KG1 (cell line): Measurements from ENCODE around the gene GRAP2.
A peak's percentile ranks its signal among the peaks of the same experiment; 100 is the strongest.
"Not testable (repeated sequence)": the region's sequence is repeated elsewhere in the genome, so short reads cannot be mapped to it uniquely, and the experiment has no call there.

Experiments used
- DNase-seq: peaks from one replicate; lab custom pipeline; 2025; lab: John Stamatoyannopoulos, UW

The GRAP2 gene

DNA sequence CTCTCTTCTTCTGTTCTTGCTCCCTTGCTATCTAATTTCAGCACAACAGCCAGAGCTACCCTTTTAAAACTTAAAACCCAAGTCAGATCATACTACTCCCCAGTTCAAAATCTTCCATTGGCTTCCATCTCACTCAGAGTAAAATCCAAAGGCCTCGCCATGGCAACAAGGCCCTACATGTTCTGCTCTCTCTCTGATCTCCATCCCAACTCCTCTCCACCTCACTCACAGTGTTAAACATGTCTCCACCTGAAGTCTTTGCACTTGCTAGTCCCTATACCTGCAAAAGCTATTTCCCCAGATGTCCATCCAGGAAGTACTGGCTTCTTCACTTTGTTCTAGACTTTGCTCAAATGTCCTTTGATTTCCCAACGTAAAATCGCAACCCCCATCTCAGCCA is 3.0 kb upstream of the GRAP2 start:
- DNase-seq, result no peak

DNA sequence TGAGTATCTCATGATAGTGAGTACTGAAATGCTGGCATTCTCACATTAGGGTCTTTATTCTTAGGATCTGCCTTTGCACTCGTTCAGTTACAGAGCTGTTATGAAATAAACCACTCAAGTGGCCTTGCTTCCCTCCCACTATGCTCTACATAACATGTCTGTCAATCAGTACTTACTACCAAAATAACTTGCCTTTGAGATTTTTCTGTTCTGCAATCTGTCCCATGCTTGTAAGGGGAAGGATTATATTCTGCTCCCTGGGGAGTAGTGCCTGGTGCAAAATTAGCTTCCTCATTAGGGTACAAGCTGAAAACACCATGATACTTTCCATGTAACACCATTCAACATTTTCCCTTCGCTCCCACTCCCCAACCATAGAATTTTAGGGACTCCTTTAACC is 1.9 kb upstream of the GRAP2 start:
- peak; percentile 10 for DNase-seq

DNA sequence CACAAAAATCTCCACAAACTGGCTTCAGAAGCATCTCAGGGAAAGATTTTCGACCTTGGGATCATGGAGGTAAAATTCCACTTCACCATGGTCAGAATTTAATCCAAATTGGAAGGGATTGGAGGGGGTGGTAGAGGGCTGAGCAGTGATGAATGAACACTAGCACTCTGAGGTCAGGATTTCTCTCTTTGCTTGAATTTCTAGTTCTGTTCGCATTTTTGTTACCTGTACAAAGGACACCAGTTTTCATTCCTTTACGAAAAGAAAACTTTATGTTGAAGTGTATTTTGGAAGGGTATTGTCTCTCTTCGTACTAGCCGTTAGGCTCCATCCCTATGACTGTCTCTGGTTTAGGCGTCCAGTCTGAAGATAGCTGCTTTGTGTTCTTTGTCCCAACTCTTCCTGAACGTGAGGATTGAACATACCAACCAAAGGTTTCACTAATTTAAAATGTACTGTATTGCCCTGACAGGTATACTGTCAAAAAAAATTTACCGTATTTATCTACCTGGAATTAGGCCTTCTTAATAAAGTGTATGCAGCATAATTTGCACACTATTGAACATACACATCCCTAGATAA is 772 bp downstream of the GRAP2 start:
- DNase-seq, result peak; percentile 19

DNA sequence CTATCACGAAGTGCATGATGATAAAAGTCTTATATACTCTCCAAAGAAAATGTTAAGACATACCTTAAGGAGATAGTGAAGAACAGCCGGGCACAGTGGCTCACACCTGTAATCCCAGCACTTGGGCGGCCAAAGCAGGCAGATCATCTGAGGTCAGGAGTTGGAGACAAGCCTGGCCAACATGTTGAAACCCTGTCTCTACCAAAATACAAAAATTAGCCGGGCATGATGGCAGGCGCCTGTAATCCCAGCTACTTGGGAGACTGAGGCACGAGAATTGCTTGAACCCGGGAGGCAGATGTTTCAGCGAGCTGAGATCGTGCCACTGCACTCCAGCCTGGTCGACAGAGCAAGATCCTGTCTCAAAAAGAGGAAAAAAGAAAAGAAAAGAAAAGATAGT is 3.1 kb downstream of the GRAP2 start:
- DNase-seq, result not testable (repeated sequence)

DNA sequence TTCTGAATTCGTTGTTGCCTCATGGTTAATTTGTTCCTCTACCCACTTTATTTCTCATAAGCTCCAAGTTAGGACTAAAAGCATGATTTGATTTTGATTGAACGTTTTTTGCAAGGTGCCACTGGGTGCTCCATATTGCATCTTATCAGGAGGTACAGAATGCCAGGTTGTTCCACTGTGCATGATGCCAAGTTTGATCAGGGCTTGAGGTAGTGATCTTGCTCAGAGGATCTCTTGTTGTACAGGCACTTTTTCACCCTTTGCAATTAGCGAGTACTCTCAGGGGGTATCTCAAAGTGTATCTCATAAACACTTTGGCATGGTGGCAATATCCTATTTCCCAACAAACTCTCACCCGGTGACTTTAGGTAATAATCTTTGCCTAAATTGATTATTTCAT is 4.0 kb downstream of the GRAP2 start:
- DNase-seq, result no peak

DNA sequence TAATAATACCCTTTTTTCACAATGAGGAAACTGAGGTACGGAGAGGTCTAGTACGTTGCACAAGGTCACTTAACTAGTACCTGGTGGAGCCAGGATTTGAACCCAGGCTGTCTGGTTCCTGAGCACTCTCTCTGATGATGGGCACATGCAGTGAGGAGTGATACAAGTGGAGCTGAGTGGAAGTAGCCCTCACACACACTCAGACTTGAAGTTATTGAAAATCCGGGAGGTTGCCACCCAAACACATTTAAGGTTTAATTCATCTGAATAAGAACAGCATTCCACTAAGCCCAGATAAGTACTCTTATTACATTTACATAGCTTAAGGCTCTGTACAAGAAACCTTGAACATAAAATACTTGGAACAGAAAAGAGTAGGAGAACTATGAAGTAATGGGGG is 4.8 kb downstream of the GRAP2 start:
- DNase-seq, result no peak

DNA sequence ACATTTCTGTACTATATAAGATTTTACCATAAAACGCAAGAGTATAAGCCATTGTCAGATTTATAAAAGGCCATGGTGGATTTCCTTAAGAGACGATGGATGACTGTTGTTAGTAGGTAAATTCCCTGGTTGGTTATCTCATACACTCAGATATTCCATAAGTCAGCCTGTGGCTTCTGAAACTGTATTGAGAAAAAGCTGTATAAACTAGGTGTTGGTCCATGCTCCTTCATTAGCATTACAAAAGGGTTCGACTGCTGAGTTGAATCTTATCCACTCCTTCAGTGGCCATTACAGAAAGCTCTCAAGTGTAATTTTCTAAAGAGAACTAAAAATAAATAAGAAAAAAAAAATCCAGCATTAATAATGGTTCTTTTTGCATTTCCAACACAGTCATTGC is 5.3 kb downstream of the GRAP2 start:
- no peak for DNase-seq

DNA sequence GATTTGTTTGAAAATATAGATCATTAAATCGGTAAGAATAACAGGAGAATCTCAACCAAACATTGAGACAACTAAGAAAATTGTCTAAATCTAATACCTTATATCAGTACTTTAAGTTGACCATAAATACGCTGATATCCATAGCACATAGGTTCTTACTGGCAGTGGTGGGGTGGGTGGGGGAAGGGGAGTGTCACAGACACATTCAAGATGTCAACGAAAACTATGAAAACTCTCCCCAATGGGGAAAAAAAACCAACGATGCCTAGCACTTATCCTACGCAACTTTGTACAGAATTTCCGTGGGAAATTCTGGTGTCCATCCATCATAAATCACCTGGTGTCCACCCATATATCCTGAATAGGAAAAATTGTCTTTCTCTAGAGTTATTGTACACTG is 6.2 kb downstream of the GRAP2 start:
- no peak for DNase-seq

DNA sequence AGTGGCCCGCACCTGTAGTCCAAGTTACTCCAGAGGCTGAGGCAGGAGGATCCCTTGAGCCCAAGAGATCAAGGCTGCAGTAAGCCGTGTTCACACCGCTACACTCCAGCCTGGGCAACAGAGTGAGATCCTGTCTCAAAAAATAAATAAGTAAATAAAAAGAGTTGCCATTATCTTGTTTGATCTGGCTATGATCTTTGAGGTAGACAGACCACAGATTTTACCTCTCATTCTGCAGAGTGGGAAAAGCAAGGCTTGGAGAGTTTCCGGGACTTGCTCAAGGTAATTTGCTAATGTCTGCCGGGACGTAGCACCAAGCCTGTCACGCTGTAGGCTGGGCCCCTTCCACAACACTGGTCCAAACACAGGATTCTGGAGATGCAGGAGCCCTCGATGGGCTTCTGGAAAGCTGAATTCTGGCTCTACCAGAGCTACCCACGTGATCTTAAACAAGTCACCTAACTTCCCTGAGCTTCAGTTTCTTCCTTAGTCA is 6.8 kb downstream of the GRAP2 start:
- DNase-seq, result no peak

DNA sequence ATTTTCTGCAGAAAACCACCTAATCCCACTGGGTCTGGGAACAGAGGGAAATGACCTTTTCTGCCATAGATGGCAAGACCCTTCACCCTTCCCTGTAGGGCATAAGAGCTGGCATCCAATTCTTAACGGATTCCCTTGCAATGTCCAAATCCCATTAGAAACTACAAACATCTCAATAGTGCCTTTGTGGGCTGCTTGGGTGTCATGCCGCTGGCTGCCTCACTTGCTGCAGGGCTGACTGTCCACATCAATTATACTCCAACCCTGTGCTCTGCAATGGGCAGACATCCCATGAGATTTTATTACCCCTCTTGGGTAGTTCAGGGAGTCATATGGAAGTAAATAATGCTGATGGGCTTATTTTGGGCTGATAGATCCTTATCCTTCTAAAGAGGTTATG is 7.3 kb downstream of the GRAP2 start:
- no peak for DNase-seq

DNA sequence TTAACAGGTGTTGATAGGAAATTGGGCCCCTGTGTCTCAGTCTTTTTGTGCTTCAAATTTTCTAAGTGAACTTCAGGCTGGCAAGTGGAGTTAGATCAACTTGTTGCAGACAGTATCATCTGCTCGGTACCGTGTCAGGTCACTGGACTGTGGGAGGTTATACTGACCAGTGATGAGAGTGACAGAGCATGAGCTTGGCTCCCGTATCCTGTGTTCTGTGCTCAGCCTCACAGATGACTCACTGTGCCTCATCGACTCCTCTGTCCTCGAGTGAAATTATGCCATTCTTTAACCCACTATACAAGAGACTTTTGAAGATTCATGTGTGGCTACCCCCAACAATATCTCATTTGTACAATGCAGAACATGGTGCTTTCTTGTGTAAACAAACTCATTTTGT is 7.9 kb downstream of the GRAP2 start:
- no peak for DNase-seq

DNA sequence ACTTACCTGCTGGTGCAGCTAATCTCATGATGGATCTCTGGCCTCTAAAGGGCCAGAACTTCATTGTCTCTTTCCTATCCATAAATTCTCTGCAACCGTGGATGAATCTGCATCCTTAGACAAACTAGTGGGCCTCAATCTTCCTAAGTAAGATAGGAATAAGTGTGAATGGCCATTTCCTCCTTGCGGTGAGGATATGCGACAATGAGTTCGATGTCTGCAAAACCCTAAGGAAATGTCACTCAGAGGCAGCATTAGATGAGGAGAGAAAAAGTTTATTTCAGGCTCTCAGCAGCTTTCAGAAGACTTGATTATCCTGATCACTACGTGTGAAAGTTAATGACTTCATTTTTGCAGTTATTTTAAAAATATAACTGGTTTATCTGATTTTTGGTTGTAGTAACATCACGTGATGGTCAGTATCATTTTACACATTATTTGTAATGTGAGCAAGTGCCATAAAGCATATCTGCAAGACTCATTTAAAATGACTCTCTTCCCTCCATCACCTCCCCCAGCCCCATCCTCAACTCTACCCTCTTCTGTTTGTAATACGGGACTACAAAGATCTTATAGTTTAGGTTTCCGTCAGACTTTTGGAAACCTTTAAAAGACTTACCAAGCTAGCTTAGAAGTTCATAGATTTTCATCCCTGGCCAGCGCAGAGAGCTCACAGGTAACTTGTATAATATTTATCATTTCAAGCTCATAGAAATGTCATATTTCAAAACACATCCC is 10.2 kb downstream of the GRAP2 start:
- no peak for DNase-seq

DNA sequence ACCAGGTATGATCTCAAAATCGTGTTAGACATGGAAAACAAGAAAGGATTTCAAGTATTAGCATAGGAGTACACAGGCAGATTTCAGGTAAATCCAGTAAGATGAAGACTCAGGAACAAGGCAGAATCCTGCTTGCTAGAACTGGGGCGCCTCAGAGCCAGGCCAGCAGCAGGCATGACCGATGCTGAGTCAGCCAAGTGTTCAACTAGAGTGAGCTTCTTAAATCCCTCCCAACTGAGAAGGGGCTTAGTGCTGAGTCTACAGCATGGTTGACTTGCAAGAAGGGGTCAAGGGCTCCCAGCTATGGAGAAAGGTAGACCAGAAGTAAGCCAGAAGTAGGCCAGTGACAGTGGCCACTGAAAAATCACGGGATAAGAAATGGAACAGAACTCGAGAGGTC is 12.4 kb downstream of the GRAP2 start:
- no peak for DNase-seq

DNA sequence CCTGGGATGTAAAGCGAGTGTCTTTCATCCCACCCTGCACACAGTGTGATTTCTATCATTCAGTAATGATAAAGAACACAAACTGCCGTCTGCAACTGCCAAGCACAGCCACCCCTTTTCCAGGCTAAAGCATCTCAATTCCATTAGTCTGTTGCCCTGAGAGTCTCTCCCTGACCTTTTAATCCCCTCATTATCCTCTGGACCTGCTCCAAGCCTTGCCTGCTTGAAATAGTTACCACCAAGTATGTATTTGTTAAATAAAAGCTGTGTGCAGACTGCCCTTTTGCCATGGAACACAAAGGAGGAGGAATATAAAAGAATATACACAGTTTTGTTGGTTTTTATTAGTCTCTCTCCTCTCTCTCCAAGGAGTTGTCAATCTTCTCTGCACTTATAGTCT is 13.0 kb downstream of the GRAP2 start:
- no peak for DNase-seq

DNA sequence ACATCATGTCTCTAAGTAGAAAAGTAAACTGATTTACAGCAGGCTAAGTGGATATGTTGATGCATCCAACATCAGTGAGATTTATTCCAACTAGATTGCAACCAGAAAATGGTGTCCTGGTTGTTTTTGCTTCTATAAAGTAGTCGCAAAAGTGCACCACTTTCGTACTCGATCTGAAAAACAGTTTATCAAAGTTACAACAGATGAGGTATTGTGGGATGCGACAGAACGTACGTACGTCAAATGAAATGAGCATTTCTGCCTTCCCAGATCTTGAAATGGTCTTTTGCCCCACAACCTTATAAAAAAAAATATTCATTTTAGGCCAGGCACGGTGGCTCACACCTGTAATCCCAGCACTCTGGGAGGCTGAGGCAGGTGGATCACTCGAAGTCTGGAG is 13.7 kb downstream of the GRAP2 start:
- no peak for DNase-seq

DNA sequence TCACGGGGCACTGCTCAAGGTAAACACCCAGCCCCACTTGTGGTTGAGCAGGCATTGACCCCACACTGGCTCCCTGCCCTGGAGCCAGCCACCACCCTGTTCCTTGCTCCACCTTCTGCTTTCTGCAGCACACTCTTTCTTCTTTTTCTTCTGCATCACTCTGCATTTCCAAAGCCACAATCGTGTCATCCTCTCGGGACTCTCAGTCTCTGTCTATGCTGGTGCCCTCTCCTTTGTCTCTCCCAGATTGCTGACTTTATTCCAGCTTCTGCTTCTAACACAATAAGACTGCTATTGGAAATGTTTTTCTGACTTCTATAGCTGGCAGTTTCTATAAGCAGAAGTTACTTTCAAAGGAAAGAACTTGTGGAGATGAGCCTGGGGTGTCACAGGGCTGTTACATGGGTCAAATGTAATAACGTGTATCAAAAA is 14.4 kb downstream of the GRAP2 start:
- no peak for DNase-seq

DNA sequence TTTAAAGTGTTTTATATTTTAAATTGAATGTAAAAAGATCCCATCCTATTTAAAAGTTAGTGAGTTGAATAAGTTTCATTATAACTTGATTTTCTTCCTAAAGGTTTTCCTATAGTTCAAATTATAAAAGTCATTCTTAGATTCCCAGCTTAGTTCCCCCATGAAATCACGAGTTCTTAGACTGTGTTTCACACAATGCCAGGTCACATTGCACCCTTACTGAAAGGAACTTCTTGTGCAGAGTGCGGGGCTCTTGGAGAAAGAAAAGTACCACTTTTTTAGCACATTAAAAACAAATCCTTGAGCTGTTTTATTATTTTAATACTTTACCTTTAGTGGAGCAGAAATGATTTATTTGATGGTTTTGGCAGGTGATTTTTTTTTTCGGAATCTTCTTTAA is 15.6 kb downstream of the GRAP2 start:
- no peak for DNase-seq

DNA sequence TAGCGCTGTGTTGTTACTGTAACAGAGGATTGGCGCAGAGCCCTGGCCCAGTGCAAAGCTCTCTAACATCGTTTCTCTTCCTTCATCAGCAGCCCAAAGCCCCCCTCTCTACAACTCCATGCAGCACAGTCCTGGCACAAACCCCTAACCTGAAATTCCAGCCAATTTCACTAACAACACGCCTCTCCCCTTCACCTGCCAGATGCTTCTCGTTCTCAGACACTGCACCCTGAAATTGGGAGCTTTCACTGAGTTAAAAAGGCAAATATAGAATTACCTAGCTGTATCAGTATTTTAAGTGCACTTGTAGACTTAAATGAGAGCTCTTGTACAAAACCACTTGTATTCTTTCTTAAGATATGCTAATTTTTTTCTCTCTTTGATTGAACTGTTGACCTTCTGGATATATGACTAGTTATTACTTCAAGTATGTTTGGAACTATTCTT is 16.3 kb downstream of the GRAP2 start:
- no peak for DNase-seq

DNA sequence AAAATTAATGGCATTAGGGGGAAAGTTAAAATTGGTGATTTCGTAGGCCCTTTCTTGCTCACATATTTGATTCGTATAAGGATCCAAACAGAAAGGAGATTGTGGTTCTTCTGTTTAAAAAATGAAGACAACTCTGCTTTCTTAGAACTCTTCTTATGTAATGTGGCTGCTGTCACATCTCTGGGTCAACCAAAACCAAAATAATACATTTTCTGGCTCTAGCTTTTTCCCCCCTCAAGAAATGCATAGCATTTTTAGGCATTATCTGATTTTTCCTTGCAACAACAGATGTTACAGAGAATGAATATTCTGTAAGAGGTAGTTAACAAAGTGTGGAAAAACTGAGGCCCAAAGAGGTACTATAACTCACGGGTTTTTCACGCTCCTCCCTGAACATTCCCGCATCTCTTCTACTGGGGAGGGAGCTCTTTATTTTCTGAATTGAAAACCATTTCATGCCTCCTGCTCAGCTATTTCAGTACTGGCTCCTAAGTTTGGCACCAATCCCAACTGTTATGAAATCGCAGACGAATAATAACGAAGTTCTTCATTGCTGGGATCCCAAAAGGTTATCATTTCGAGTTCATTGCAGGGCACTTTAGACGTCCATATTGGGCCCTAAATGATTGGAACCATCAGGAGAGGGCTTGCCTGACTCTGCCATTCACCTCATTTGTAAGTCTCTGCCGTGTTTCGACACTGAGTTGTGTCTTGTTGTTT is 17.1 kb downstream of the GRAP2 start:
- DNase-seq, result no peak

DNA sequence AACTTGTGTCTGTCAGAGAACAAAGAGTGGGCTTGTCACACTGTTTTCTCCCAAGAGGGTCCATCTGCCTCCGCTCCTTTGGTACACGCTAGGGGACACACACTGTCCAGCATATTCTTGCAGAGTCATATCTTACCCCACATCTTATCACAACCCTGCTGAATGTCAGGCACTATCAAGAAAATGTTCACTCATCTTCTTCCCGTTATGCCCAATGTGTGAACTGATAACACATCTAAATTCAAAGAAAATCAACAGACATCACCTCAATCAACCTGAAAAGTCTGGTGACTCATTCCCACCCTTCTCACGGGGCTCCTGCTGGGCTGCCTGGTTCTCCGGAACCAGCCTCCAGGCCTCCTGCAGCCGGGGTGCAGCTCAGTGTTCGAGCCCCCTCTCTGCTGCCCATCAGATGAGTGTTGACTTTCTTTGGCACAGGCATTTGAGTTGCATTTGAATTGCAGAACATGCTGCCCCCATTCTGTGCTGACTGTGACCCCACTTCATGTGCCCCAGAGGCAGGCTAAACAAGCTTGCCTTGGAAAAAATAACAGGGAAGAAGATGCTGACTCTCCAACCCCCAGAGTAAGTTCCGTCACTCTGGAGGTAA is 19.4 kb downstream of the GRAP2 start:
- no peak for DNase-seq

DNA sequence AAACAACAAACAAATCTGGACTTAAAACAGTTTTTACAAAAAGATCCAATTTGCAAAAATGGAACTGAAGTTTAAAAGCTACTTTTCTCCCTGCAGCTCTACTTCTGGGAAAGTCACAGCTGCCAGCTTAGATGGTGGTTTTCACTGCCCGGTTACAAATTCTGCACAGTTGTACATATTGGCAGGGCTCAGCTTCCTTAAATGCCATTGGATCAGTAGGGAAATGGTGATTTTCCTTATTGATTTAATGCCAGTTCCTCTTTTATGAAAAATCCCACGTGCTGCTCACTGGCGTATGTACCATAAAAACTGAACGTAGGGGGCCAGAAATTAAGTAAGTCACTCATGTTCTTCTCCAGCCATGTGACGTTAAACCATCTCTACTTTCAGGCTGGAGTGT is 22.8 kb downstream of the GRAP2 start:
- DNase-seq, result no peak

DNA sequence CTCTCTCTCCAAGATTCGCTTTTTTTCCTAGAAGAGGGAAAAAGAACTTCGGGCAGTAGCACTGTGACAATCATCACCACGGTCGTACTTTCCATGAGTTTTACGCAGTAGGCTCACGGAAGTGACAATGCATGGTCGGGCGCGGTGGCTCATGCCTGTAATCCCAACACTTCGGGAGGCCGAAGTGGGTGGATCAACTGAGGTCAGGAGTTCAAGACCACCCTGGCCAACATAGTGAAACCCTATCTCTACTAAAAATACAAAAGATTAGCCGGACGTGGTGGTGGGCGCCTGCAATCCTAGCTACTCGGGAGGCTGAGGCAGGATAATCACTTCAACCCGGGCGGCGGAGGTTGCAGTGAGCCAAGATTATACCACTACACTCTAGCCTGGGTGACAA is 23.4 kb downstream of the GRAP2 start:
- DNase-seq, result no peak

DNA sequence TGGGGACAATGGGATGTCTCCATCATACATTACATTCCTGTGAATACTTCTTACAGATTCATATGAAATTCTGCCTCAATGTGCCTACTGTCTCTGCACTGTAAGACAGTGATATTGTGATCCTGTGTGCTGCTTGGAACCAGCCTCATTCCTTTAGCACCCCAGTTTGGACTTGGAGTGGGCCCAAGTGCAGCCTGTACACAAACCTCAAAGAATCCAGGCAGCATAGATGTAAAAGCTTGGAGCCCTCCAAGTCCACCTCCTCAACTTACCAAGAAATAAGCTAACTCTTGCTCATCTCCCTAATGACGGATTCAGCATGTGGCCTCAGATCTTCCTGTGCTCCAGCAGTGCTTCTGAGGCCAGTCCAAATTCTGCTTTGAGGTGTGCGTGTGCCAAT is 24.4 kb downstream of the GRAP2 start:
- no peak for DNase-seq
